K562 (cell line): Measurements from ENCODE around the gene MRPL10. TPM values are rescaled to one million over a fixed set of nuclear protein-coding genes. Genes with fewer than 3 reads are reported as not detected.
A peak's percentile ranks its signal among the peaks of the same experiment; 100 is the strongest.

ENCODE experiments used
- ATAC-seq: fragments of 200-7000 bp; cut with Tn5 transposase; 3 replicates; pipeline ENCODE4 v1.9.1; 2020; ENCODE audit warnings: moderate library complexity
- BruUV-seq: library from RNA; stranded (reverse); fragments of 400-500 nt; replicated peaks from 2 replicates; lab custom pipeline; 2021; lab: Mats Ljungman, UMichigan
- CTCF ChIA-PET: fragments of 300-600 bp; formaldehyde crosslinking; extraction: SDS; loops from one replicate; lab custom pipeline; 2021; ENCODE audit warnings: low intra/inter-chr PET ratio; lab: Yijun Ruan, JAX
- POLR2A ChIA-PET: fragments of 300-600, 350-650 bp; sonication (Branson Sonifier 250); formaldehyde crosslinking; extraction: SDS; loops from one replicate; lab custom pipeline; 2021; ENCODE audit warnings: antibody characterized with exemption, inconsistent platforms; lab: Yijun Ruan, JAX
- DNase-seq, 4 experiments: peaks; one replicate each; pipeline versions ENCODE4 v3.0.0 to v3.0.0-alpha.2; 2011 to 2018; ENCODE audit warnings: low spot score in 3 of 4, mixed read lengths in 3 of 4; ENCODE audit errors: extremely low read depth in 1 of 4
- FAIRE-seq: peaks from 2 replicates; lab custom pipeline; 2011; peaks lifted over from hg19 to GRCh38; lab: Jason Lieb, UNC
- H2AFZ ChIP-seq: 2 replicates; pipeline ENCODE4 v1.6.0; 2011; ENCODE audit warnings: low read depth, low read length, control low read depth, inconsistent platforms
- H3K27ac ChIP-seq: fragments of 200-600 bp; 3 replicates; pipeline ENCODE4 v1.8.0; 2011; ENCODE audit warnings: low read depth, mild to moderate bottlenecking, control low read depth, inconsistent platforms, low read length, moderate library complexity, mixed read lengths; ENCODE audit errors: extremely low read depth
- H3K27me3 ChIP-seq, 2 experiments: fragments of 300-600 bp in 1 of 2; 2 replicates in 1 of 2; 3 replicates in 1 of 2; pipeline versions ENCODE4 v1.6.0 to v1.8.0; 2011; ENCODE audit warnings: inconsistent platforms in 2 of 2, low read length in 2 of 2, mild to moderate bottlenecking in 1 of 2, mixed read lengths in 1 of 2, moderate library complexity in 1 of 2; ENCODE audit not compliant: control insufficient read depth in 2 of 2, insufficient read depth in 2 of 2
- H3K36me3 ChIP-seq: fragments of 300-600 bp; 3 replicates; pipeline ENCODE4 v1.8.0; 2011; ENCODE audit warnings: mild to moderate bottlenecking, low read length, inconsistent platforms; ENCODE audit not compliant: control insufficient read depth, insufficient read depth
- H3K4me1 ChIP-seq, 2 experiments: fragments of 200-600 bp in 1 of 2; replicated peaks in 1 of 2; 2 replicates in 1 of 2; 3 replicates in 1 of 2; pipeline versions ENCODE4 v1.5.1 to v1.8.0; 2011; ENCODE audit warnings: inconsistent platforms in 2 of 2, low read length in 2 of 2, mild to moderate bottlenecking in 1 of 2, mixed read lengths in 1 of 2, moderate library complexity in 1 of 2; ENCODE audit not compliant: control insufficient read depth in 2 of 2, insufficient read depth in 2 of 2
- H3K4me2 ChIP-seq: 2 replicates; pipeline ENCODE4 v1.6.1; 2011; ENCODE audit warnings: low read length, control low read depth, inconsistent platforms, mixed read lengths; ENCODE audit not compliant: insufficient read depth
- H3K4me3 ChIP-seq: fragments of 200-600 bp; sonication (generic), shearing (Covaris generic); 2 replicates; pipeline ENCODE4 v1.5.1; 2016; ENCODE audit warnings: control low read depth, inconsistent platforms
- H3K79me2 ChIP-seq: fragments of 200-600 bp; 3 replicates; pipeline ENCODE4 v1.8.0; 2011; ENCODE audit warnings: low read length, inconsistent platforms; ENCODE audit not compliant: control insufficient read depth, insufficient read depth
- H3K9ac ChIP-seq, 2 experiments: 2 replicates each; pipeline versions ENCODE4 v1.6.0 to v1.6.1; 2011; ENCODE audit warnings: low read depth in 2 of 2, low read length in 2 of 2, control low read depth in 1 of 2, inconsistent platforms in 1 of 2, mild to moderate bottlenecking in 1 of 2, mixed read lengths in 1 of 2; ENCODE audit not compliant: insufficient read depth in 1 of 2
- H3K9me1 ChIP-seq: one replicate; pipeline ENCODE4 v1.6.0; 2011; ENCODE audit warnings: inconsistent platforms, mild to moderate bottlenecking, low read length, moderate library complexity; ENCODE audit not compliant: control insufficient read depth, insufficient read depth
- H3K9me3 ChIP-seq: replicated peaks from 2 replicates; pipeline ENCODE4 v1.5.1; 2011; ENCODE audit warnings: low read depth, low read length, inconsistent platforms; ENCODE audit not compliant: control insufficient read depth, insufficient read depth
- H4K20me1 ChIP-seq: replicated peaks from 2 replicates; pipeline ENCODE4 v1.6.1; 2011; ENCODE audit warnings: low read length, inconsistent platforms, mixed read lengths; ENCODE audit not compliant: control insufficient read depth, insufficient read depth
- BRD9 ChIP-seq: fragments of 450-650 bp; IDR thresholded peaks from 2 replicates; pipeline ENCODE4 v1.6.1; 2018; ENCODE audit warnings: low read depth; ENCODE audit not compliant: partially characterized antibody
- CREB1 ChIP-seq, 2 experiments: sonication (generic) in 1 of 2; formaldehyde crosslinking in 1 of 2; IDR thresholded peaks; 2 replicates each; pipeline versions ENCODE4 v1.6.1 to v1.8.0; 2012 to 2022; ENCODE audit warnings: inconsistent platforms in 1 of 2, mild to moderate bottlenecking in 1 of 2, missing genetic modification reagents in 1 of 2, moderate library complexity in 1 of 2
- ELF4 ChIP-seq: fragments of 450-650 bp; formaldehyde crosslinking; IDR thresholded peaks from 2 replicates; pipeline ENCODE4 v1.4.0; 2022; ENCODE audit warnings: missing genetic modification characterization
- RFX1 ChIP-seq: fragments of 450-650 bp; IDR thresholded peaks from 2 replicates; pipeline ENCODE4 v1.6.1; 2016; ENCODE audit warnings: mild to moderate bottlenecking, moderate library complexity
- RNF2 ChIP-seq: sonication (generic); IDR thresholded peaks from 2 replicates; pipeline ENCODE4 v1.6.1; 2016
- SPI1 ChIP-seq: IDR thresholded peaks from 2 replicates; pipeline ENCODE4 v1.6.1; 2011; ENCODE audit warnings: low read depth, low read length, control low read depth, borderline replicate concordance
- STAT6 ChIP-seq: sonication (generic); formaldehyde crosslinking; IDR thresholded peaks from 2 replicates; pipeline ENCODE4 v1.8.1; 2023; ENCODE audit warnings: mild to moderate bottlenecking, missing genetic modification reagents
- TSHZ1 ChIP-seq: fragments of 250-450 bp; sonication (Bioruptor Pico); IDR thresholded peaks from 2 replicates; pipeline ENCODE4 v1.4.0; 2020; ENCODE audit warnings: mild to moderate bottlenecking, moderate library complexity
- UBTF ChIP-seq, 2 experiments: IDR thresholded peaks; 2 replicates each; pipeline ENCODE4 v1.6.1; 2012; ENCODE audit warnings: improper control_type of control experiment in 2 of 2, low read depth in 2 of 2, low read length in 2 of 2, borderline replicate concordance in 1 of 2
- ZNF277 ChIP-seq: fragments of 250-450 bp; sonication (Bioruptor Pico); IDR thresholded peaks from 2 replicates; pipeline ENCODE4 v1.8.0; 2022; ENCODE audit warnings: inconsistent platforms, mild to moderate bottlenecking, moderate library complexity, borderline replicate concordance
- ZNF408 ChIP-seq: fragments of 250-450 bp; sonication (Bioruptor Pico); IDR thresholded peaks from 2 replicates; pipeline ENCODE4 v1.4.0; 2020; ENCODE audit warnings: low read depth, mild to moderate bottlenecking, moderate library complexity
- WGBS: fragments of 100-300 bp; shearing (Covaris generic); methylation state at CpG from one replicate; pipeline ENCODE4 v1.1.6; 2016; ENCODE audit warnings: low coverage, mixed read lengths; ENCODE audit not compliant: insufficient coverage; ENCODE audit errors: missing lambda C conversion rate; 5-methylcytosine and 5-hydroxymethylcytosine counted together
- in situ Hi-C: fragments of 300-500 bp; cut with MboI; formaldehyde crosslinking; loops from 4 replicates; pipeline ENCODE4 v1.15.0; 2018; ENCODE audit warnings: inconsistent platforms, mixed read lengths
- intact Hi-C: fragments of 100-400 bp; cut with micrococcal nuclease; formaldehyde crosslinking; loops from 2 replicates; pipeline ENCODE4 v1.14.2; 2022
- polyA plus RNA-seq, 8 experiments: library from polyadenylated mRNA; depleted of rRNA in 4 of 8; stranded (reverse) in 5 of 8; unstranded in 3 of 8; fragments of >200 nt; fragmentation: Nextera tagmentation in 2 of 8; fragmentation: Illumina TruSeq in 1 of 8; extraction: Ambion mirVana in 2 of 8; extraction: Trizol in 1 of 8; gene quantifications; 2 replicates each; pipeline versions ENCODE4 v1.2.1 to v1.2.3, GENCODE V29; 2011 to 2014; ENCODE audit warnings: inconsistent platforms in 1 of 8, missing spikeins in 1 of 8
- total RNA-seq, 7 experiments: library from RNA; depleted of rRNA in 6 of 7; stranded (reverse); fragments of >200 nt in 6 of 7; fragmentation: Illumina TruSeq in 2 of 7; extraction: Trizol in 2 of 7; gene quantifications; 2 replicates each; pipeline versions ENCODE4 v1.2.1 to v1.2.3, GENCODE V29; 2011 to 2021; ENCODE audit warnings: low replicate concordance in 1 of 7

The MRPL10 gene
- total and polyA plus RNA-seq, 9 of the 15 experiments (the other 6 are each of a cell fraction or from before 2014, with no cell fraction given), result 27.8 to 105 (median 67.3) TPM

- Histone ChIP-seq H3K9me1 (no peaks in the 10 kb centered on the region), H3K4me2 (peak overlapping the region; percentile 86), H3K27ac (peak overlapping the region; percentile 25; the same call in 1 of the 3 replicates), H3K4me3 (peak overlapping the region; percentile 43), H3K9ac (peak overlapping the region; percentile 67 to 92), H3K79me2 (peaks cover 18% of the 10 kb centered on the region), H4K20me1 (no peaks in the 10 kb centered on the region), H3K27me3 (peaks cover 0 to 2% of the 10 kb centered on the region in 2 experiments; a peak in 1 of 5 replicates), H3K4me1 (peaks cover 33 to 45% of the 10 kb centered on the region in 2 experiments; a peak in 4 of 5 replicates), H2AFZ (peak overlapping the region; percentile 69), H3K36me3 (no peaks in the 10 kb centered on the region; the same call in 2 of the 3 replicates), H3K9me3 (no peaks in the 10 kb centered on the region)
- ChIA-PET POLR2A (interaction anchor here (0.6 to 2.2 kb wide), 10 partner anchors 9 to 133 kb away, joined by 3 to 10 read pairs (median 3); partner anchors contain the start of gene SP2), CTCF (interaction anchor here (1.6 kb wide), 1 partner anchor 40 kb away, joined by 11 read pairs; no protein-coding TSS in a partner anchor)
- ATAC-seq, result peak; percentile 2; the same call in 1 of the 3 replicates
- intact Hi-C loops (no loop called here), in situ Hi-C loops (no loop called here)
- peak; percentile 35 for FAIRE-seq
- 51% methylated on average over 9 of the region's 9 CpGs for WGBS
- no peak for DNase-seq
- no TSS peak for BruUV-seq
- TF ChIP-seq RFX1 (no peak), TSHZ1 (no peak), UBTF (IDR thresholded peaks at IDR 0.05; ENCODE audit: borderline replicate concordance in 1 of 2, low read depth in 2 of 2, low read length in 2 of 2) (no peak), BRD9 (no peak), ZNF277 (CRISPR knock-in tag) (no peak), CREB1 (IDR thresholded peaks at IDR 0.05) (no peak), CREB1 (CRISPR knock-in tag; IDR thresholded peaks at IDR 0.05) (no peak), SPI1 (no peak), STAT6 (CRISPR knock-in tag) (no peak), RNF2 (no peak), ELF4 (CRISPR knock-in tag) (no peak), ZNF408 (CRISPR knock-in tag) (no peak)
Measured at GRCh38 chr17:47850373-47850691, 19.0 kb upstream of the MRPL10 start.
